GM18870 (cell line): ENCODE data around the gene KRT6C.
"Not testable (repeated sequence)": the region's sequence is repeated elsewhere in the genome, so short reads cannot be mapped to it uniquely, and the experiment has no call there.

Experiments
- ATAC-seq: cut with Tn5 transposase; IDR thresholded peaks from one replicate; pipeline ENCODE4 v1.9.1; 2021; ENCODE audit warnings: moderate library complexity; ENCODE audit not compliant: unreplicated experiment

Gene KRT6C

GRCh38 chr12:52500574-52500973 lies 27.0 kb upstream of the KRT6C start:
- ATAC-seq: not testable (repeated sequence)

- ATAC-seq: no peak
Observed at GRCh38 chr12:52499806-52500560, 26.4 kb upstream of the KRT6C start.

- ATAC-seq: no peak
Observed at GRCh38 chr12:52498946-52499345, 25.3 kb upstream of the KRT6C start.

GRCh38 chr12:52497975-52498374 lies 24.4 kb upstream of the KRT6C start:
- no peak for ATAC-seq

- no peak for ATAC-seq
Observed at GRCh38 chr12:52496590-52497071, 23.0 kb upstream of the KRT6C start.

GRCh38 chr12:52496054-52496453 lies 22.4 kb upstream of the KRT6C start:
- ATAC-seq: no peak

GRCh38 chr12:52495389-52495788 lies 21.8 kb upstream of the KRT6C start:
- no peak for ATAC-seq

- no peak for ATAC-seq
Observed at GRCh38 chr12:52494518-52494917, 20.9 kb upstream of the KRT6C start.

- no peak for ATAC-seq
Observed at GRCh38 chr12:52494100-52494499, 20.5 kb upstream of the KRT6C start.

GRCh38 chr12:52493172-52493571 lies 19.6 kb upstream of the KRT6C start, which contains the start of gene KRT6A:
Gene KRT6A, minus strand, starts transcription at chr12:52493257. Its CDS starts 69 bp downstream, at chr12:52493188.
- ATAC-seq: no peak

GRCh38 chr12:52492405-52492804 lies 18.8 kb upstream of the KRT6C start:
- not testable (repeated sequence) for ATAC-seq

GRCh38 chr12:52491495-52491894 lies 17.9 kb upstream of the KRT6C start:
- ATAC-seq: not testable (repeated sequence)

- no peak for ATAC-seq
Observed at GRCh38 chr12:52488736-52489135, 15.1 kb upstream of the KRT6C start.

GRCh38 chr12:52487744-52488443 lies 14.3 kb upstream of the KRT6C start:
- not testable (repeated sequence) for ATAC-seq

GRCh38 chr12:52487211-52487610 lies 13.6 kb upstream of the KRT6C start:
- ATAC-seq: no peak

GRCh38 chr12:52486166-52487105 lies 12.8 kb upstream of the KRT6C start:
- no peak for ATAC-seq

- no peak for ATAC-seq
Observed at GRCh38 chr12:52480073-52480472, 6.5 kb upstream of the KRT6C start.

- no peak for ATAC-seq
Observed at GRCh38 chr12:52477651-52478050, 4.0 kb upstream of the KRT6C start.

- ATAC-seq: no peak
Observed at GRCh38 chr12:52474212-52474611, 607 bp upstream of the KRT6C start.

GRCh38 chr12:52469853-52470252 lies 3.8 kb downstream of the KRT6C start:
- ATAC-seq: no peak

- ATAC-seq: no peak
Observed at GRCh38 chr12:52464897-52465296, 8.7 kb downstream of the KRT6C start.
